Measurements from ENCODE around the gene DGUOK. TPM values are rescaled to one million over a fixed set of nuclear protein-coding genes. Genes with fewer than 3 reads are reported as not detected.

The DGUOK gene
- total RNA-seq: 56.3 TPM

GRCh38 chr2:73926493-73927327, at the start of gene DGUOK:
TSS of gene DGUOK (plus strand) at chr2:73926880. CDS start at chr2:73926911, 31 bp downstream.

GRCh38 chr2:73892631-73893329, 33.9 kb upstream of the DGUOK start, which contains the start of gene ACTG2:
TSS of gene ACTG2 (plus strand) at chr2:73893008. CDS start at chr2:73901312, 8,304 bp downstream.

GRCh38 chr2:73984203-73984921, 57.7 kb downstream of the DGUOK start, which contains the start of gene TET3:
TSS of gene TET3 (plus strand) at chr2:73984910. CDS start at chr2:73986404, 1,494 bp downstream.

Small RNA genes lying within 50 kb of the gene (small RNA-seq; reads per million reads assigned to genes)
- gene AC110801.1 (ENCODE audit: low replicate concordance) (not detected), gene RNA5SP97 (ENCODE audit: low replicate concordance) (not detected)

Other genes starting within 250 kb of the DGUOK start
- gene TPRKB, start 189.5 kb upstream of the DGUOK start, total RNA-seq: 32.9 TPM
- 38.5 TPM for gene DUSP11, start 146.8 kb upstream of the DGUOK start, total RNA-seq
- not detected for gene C2orf78, start 142.7 kb upstream of the DGUOK start, total RNA-seq
- gene STAMBP, start 97.9 kb upstream of the DGUOK start, total RNA-seq: 19.1 TPM
- gene ACTG2, start 33.9 kb upstream of the DGUOK start, total RNA-seq: not detected
- 35.7 TPM for gene TET3, start 58.0 kb downstream of the DGUOK start, total RNA-seq
- gene BOLA3, start 221.0 kb downstream of the DGUOK start, total RNA-seq: 11.3 TPM

All from parietal lobe (tissue), 2 donors.